Measurements from ENCODE around the gene DDX11.

DDX11 gene

GRCh38 chr12:31029916-31030562, 43.6 kb upstream of the DDX11 start:
- Histone ChIP-seq H3K4ac (ENCODE audit: low read length) (no peak overlapping the region), H3K36me3 (replicated peaks in 1 of 2; ENCODE audit: control insufficient read depth in 2 of 2, insufficient read depth in 2 of 2, low read length in 2 of 2) (no peaks in the 10 kb centered on the region), H4K8ac (ENCODE audit: low read depth, low read length) (no peak overlapping the region), H2BK15ac (ENCODE audit: low read length) (no peak overlapping the region), H3K79me1 (ENCODE audit: low read depth, low read length) (no peaks in the 10 kb centered on the region), H3K9ac (ENCODE audit: low read depth, low read length, poor library complexity) (no peak overlapping the region), H3K27me3 (ENCODE audit: control insufficient read depth in 3 of 3, insufficient read depth in 3 of 3, low read depth in 1 of 3, low read length in 3 of 3) (no peaks in the 10 kb centered on the region), H3K4me2 (ENCODE audit: insufficient read depth, low read length, poor library complexity, severe bottlenecking) (no peak overlapping the region), H3K4me3 (ENCODE audit: low read length in 2 of 2) (no peak overlapping the region), H2BK12ac (ENCODE audit: low read length) (no peak overlapping the region), H3K18ac (ENCODE audit: low read length) (no peak overlapping the region), H2BK5ac (ENCODE audit: low read length) (no peak overlapping the region), H2AFZ (ENCODE audit: low read length) (no peak overlapping the region), H4K91ac (ENCODE audit: low read depth, low read length, poor library complexity) (no peak overlapping the region), H3K27ac (replicated peaks; ENCODE audit: low read length) (no peak overlapping the region), H2AK5ac (ENCODE audit: low read depth, low read length) (no peak overlapping the region), H2BK120ac (ENCODE audit: low read depth, low read length) (no peak overlapping the region), H3K23ac (ENCODE audit: low read depth, low read length, poor library complexity) (no peak overlapping the region), H3K4me1 (ENCODE audit: control insufficient read depth in 2 of 2, insufficient read depth in 1 of 2, low read depth in 1 of 2, low read length in 2 of 2) (no peaks in the 10 kb centered on the region), H3K14ac (ENCODE audit: low read length) (no peak overlapping the region), H3K9me3 (replicated peaks in 1 of 2; ENCODE audit: control insufficient read depth in 2 of 2, insufficient read depth in 1 of 2, low read depth in 1 of 2, low read length in 2 of 2) (no peaks in the 10 kb centered on the region)
- no CpG with 5 or more reads among the region's 6 CpGs for WGBS, 2 donors (ENCODE audit: extremely low coverage in 2 of 2, insufficient read length in 2 of 2, insufficient replicate concordance in 1 of 2)
- DNase-seq (ENCODE audit: low spot score), result no peak

DNA sequence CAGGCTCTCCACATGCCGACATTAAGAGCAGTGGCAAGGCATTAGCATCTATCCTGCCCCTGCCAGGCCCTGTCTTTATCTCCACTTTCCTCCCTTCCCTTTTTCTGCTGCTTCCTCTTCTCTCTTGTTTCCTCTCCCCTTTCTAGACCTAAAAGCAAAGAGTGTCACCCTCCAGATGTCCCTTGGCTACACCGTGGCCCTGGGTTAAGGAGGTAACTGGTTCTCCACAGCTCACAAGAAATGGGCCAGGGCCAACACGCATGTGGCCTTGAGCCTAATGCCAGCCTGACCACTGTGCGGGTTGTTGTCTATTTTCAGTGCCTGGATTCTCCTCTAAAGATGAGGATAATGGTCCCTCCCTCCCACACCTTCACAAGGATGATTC, 41.7 kb upstream of the DDX11 start:
- Histone ChIP-seq H2BK5ac (ENCODE audit: low read length) (no peak overlapping the region), H3K18ac (ENCODE audit: low read length) (no peak overlapping the region), H3K27me3 (ENCODE audit: control insufficient read depth in 3 of 3, insufficient read depth in 3 of 3, low read depth in 1 of 3, low read length in 3 of 3) (no peaks in the 10 kb centered on the region), H3K4ac (ENCODE audit: low read length) (no peak overlapping the region), H2BK120ac (ENCODE audit: low read depth, low read length) (no peak overlapping the region), H3K79me1 (ENCODE audit: low read depth, low read length) (no peaks in the 10 kb centered on the region), H3K14ac (ENCODE audit: low read length) (no peak overlapping the region), H3K9me3 (replicated peaks in 1 of 2; ENCODE audit: control insufficient read depth in 2 of 2, insufficient read depth in 1 of 2, low read depth in 1 of 2, low read length in 2 of 2) (no peaks in the 10 kb centered on the region), H3K36me3 (replicated peaks in 1 of 2; ENCODE audit: control insufficient read depth in 2 of 2, insufficient read depth in 2 of 2, low read length in 2 of 2) (no peaks in the 10 kb centered on the region), H3K4me3 (ENCODE audit: low read length in 2 of 2) (no peak overlapping the region), H3K23ac (ENCODE audit: low read depth, low read length, poor library complexity) (no peak overlapping the region), H3K27ac (replicated peaks; ENCODE audit: low read length) (no peak overlapping the region), H2BK12ac (ENCODE audit: low read length) (no peak overlapping the region), H3K9ac (ENCODE audit: low read depth, low read length, poor library complexity) (no peak overlapping the region), H4K8ac (ENCODE audit: low read depth, low read length) (no peak overlapping the region), H3K4me1 (ENCODE audit: control insufficient read depth in 2 of 2, insufficient read depth in 1 of 2, low read depth in 1 of 2, low read length in 2 of 2) (no peaks in the 10 kb centered on the region), H4K91ac (ENCODE audit: low read depth, low read length, poor library complexity) (no peak overlapping the region), H2BK15ac (ENCODE audit: low read length) (no peak overlapping the region), H2AK5ac (ENCODE audit: low read depth, low read length) (no peak overlapping the region), H2AFZ (ENCODE audit: low read length) (no peak overlapping the region), H3K4me2 (ENCODE audit: insufficient read depth, low read length, poor library complexity, severe bottlenecking) (no peak overlapping the region)
- no CpG with 5 or more reads among the region's 4 CpGs for WGBS, 2 donors (ENCODE audit: extremely low coverage in 2 of 2, insufficient read length in 2 of 2, insufficient replicate concordance in 1 of 2)
- DNase-seq (ENCODE audit: low spot score), result no peak

- Histone ChIP-seq H2BK15ac (ENCODE audit: low read length) (no peak overlapping the region), H3K18ac (ENCODE audit: low read length) (no peak overlapping the region), H3K27me3 (ENCODE audit: control insufficient read depth in 3 of 3, insufficient read depth in 3 of 3, low read depth in 1 of 3, low read length in 3 of 3) (peaks cover 0 to 3% (median 0%) of the 10 kb centered on the region in 3 experiments), H2BK12ac (ENCODE audit: low read length) (no peak overlapping the region), H3K9me3 (replicated peaks in 1 of 2; ENCODE audit: control insufficient read depth in 2 of 2, insufficient read depth in 1 of 2, low read depth in 1 of 2, low read length in 2 of 2) (no peaks in the 10 kb centered on the region), H4K91ac (ENCODE audit: low read depth, low read length, poor library complexity) (no peak overlapping the region), H3K14ac (ENCODE audit: low read length) (no peak overlapping the region), H3K79me1 (ENCODE audit: low read depth, low read length) (no peaks in the 10 kb centered on the region), H2AK5ac (ENCODE audit: low read depth, low read length) (no peak overlapping the region), H3K4me1 (ENCODE audit: control insufficient read depth in 2 of 2, insufficient read depth in 1 of 2, low read depth in 1 of 2, low read length in 2 of 2) (no peaks in the 10 kb centered on the region), H3K4me2 (ENCODE audit: insufficient read depth, low read length, poor library complexity, severe bottlenecking) (no peak overlapping the region), H3K36me3 (replicated peaks in 1 of 2; ENCODE audit: control insufficient read depth in 2 of 2, insufficient read depth in 2 of 2, low read length in 2 of 2) (no peaks in the 10 kb centered on the region), H3K4ac (ENCODE audit: low read length) (no peak overlapping the region), H4K8ac (ENCODE audit: low read depth, low read length) (no peak overlapping the region), H2BK5ac (ENCODE audit: low read length) (no peak overlapping the region), H2BK120ac (ENCODE audit: low read depth, low read length) (no peak overlapping the region), H3K27ac (replicated peaks; ENCODE audit: low read length) (no peak overlapping the region), H3K4me3 (ENCODE audit: low read length in 2 of 2) (no peak overlapping the region), H3K23ac (ENCODE audit: low read depth, low read length, poor library complexity) (no peak overlapping the region), H2AFZ (ENCODE audit: low read length) (no peak overlapping the region), H3K9ac (ENCODE audit: low read depth, low read length, poor library complexity) (no peak overlapping the region)
- DNase-seq (ENCODE audit: low spot score), result no peak
- no CpG with 5 or more reads among the region's 3 CpGs for WGBS, 2 donors (ENCODE audit: extremely low coverage in 2 of 2, insufficient read length in 2 of 2, insufficient replicate concordance in 1 of 2)
Measured at GRCh38 chr12:31033146-31033545, 40.5 kb upstream of the DDX11 start.

- Histone ChIP-seq H2BK5ac (ENCODE audit: low read length) (no peak overlapping the region), H2BK15ac (ENCODE audit: low read length) (no peak overlapping the region), H3K14ac (ENCODE audit: low read length) (no peak overlapping the region), H4K91ac (ENCODE audit: low read depth, low read length, poor library complexity) (no peak overlapping the region), H3K4me1 (ENCODE audit: control insufficient read depth in 2 of 2, insufficient read depth in 1 of 2, low read depth in 1 of 2, low read length in 2 of 2) (no peaks in the 10 kb centered on the region), H3K27me3 (ENCODE audit: control insufficient read depth in 3 of 3, insufficient read depth in 3 of 3, low read depth in 1 of 3, low read length in 3 of 3) (peaks cover 0 to 3% (median 0%) of the 10 kb centered on the region in 3 experiments), H3K9ac (ENCODE audit: low read depth, low read length, poor library complexity) (no peak overlapping the region), H2AFZ (ENCODE audit: low read length) (no peak overlapping the region), H3K27ac (replicated peaks; ENCODE audit: low read length) (no peak overlapping the region), H2AK5ac (ENCODE audit: low read depth, low read length) (no peak overlapping the region), H3K36me3 (replicated peaks in 1 of 2; ENCODE audit: control insufficient read depth in 2 of 2, insufficient read depth in 2 of 2, low read length in 2 of 2) (no peaks in the 10 kb centered on the region), H4K8ac (ENCODE audit: low read depth, low read length) (no peak overlapping the region), H3K4me2 (ENCODE audit: insufficient read depth, low read length, poor library complexity, severe bottlenecking) (no peak overlapping the region), H3K9me3 (replicated peaks in 1 of 2; ENCODE audit: control insufficient read depth in 2 of 2, insufficient read depth in 1 of 2, low read depth in 1 of 2, low read length in 2 of 2) (no peaks in the 10 kb centered on the region), H3K18ac (ENCODE audit: low read length) (no peak overlapping the region), H3K23ac (ENCODE audit: low read depth, low read length, poor library complexity) (no peak overlapping the region), H2BK12ac (ENCODE audit: low read length) (no peak overlapping the region), H3K79me1 (ENCODE audit: low read depth, low read length) (no peaks in the 10 kb centered on the region), H3K4me3 (ENCODE audit: low read length in 2 of 2) (no peak overlapping the region), H2BK120ac (ENCODE audit: low read depth, low read length) (no peak overlapping the region), H3K4ac (ENCODE audit: low read length) (no peak overlapping the region)
- WGBS, 2 donors (ENCODE audit: extremely low coverage in 2 of 2, insufficient read length in 2 of 2, insufficient replicate concordance in 1 of 2), result no CpG with 5 or more reads among the region's 6 CpGs
- DNase-seq (ENCODE audit: low spot score), result no peak
Measured at GRCh38 chr12:31033681-31034080, 40.0 kb upstream of the DDX11 start.
